Measurements from ENCODE around the gene GPR152. TPM values are rescaled to one million over a fixed set of nuclear protein-coding genes. Genes with fewer than 3 reads are reported as not detected.

Gene GPR152
- total RNA-seq, 4 donors from 2014 or later = not detected

DNA sequence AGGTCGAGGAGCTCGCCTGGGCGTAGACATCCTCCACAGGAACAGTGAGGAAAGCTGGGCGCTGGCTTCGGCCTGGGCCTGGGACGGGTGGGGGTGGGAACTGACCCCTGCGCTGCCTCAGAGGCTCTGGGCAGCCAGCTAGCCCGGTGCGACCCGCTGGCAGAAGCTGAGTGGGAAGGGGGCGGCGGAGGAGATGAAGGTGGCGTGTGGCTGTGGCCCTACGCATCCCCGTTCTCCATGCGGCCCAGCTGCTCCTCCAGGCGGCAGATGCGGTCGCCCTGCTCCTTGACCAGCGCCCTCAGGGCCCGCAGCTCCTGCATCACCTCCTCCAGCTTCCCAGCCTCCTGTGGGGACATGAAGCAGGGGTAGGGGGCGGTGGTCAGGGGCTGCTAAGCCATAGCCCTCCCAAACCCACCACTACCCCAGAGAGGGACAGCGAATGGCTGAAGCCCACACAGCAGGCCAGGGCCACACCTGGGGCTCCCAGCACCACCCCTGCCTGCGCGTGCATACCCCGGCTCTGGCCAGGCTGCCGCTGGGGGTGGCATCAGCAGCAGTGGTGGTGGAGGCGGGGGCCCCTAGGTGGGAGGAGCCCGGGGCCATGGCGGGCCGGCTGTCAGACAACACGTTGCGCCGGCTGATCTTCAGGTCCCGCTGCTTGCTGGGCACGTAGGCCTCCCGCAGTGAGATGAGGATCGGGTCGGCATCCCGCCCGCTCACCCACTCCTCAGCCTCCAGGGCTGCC lies 14.2 kb downstream of the GPR152 start:
- peaks cover 33 to 88% (median 46%) of the 10 kb centered on the region in 3 donors for H3K36me3 ChIP-seq
- WGBS, 2 donors = 80 to 100% methylated on average over 1 to 17 of the region's 41 CpGs
- intact Hi-C loops (cut with DNase I) = no loop called here

GRCh38 chr11:67437809-67438157 lies 14.7 kb downstream of the GPR152 start:
- Histone ChIP-seq H3K36me3 (peaks cover 39 to 94% (median 52%) of the 10 kb centered on the region in 3 donors), H3K4me3 (peak overlapping the region; percentile 8 to 58 (median 40))

More for the DNA sequence above, 14.2 kb downstream of the GPR152 start:
- H3K4me3 ChIP-seq = peak overlapping the region; percentile 8 to 58 (median 40)
- no peaks in the 10 kb centered on the region for H3K27me3 ChIP-seq
- TF ChIP-seq CTCF (IDR thresholded peaks at IDR 0.05) = no peak
- TF ChIP-seq POLR2A (IDR thresholded peaks at IDR 0.05) = peak in 2 of 4 donors; percentile 12 to 62
- H3K4me1 ChIP-seq = peaks cover 52 to 91% (median 56%) of the 10 kb centered on the region in 3 donors
- H3K9me3 ChIP-seq = no peaks in the 10 kb centered on the region
- no peak for DNase-seq
- peak overlapping the region; percentile 25 to 84 (median 66) for H3K27ac ChIP-seq

GRCh38 chr11:67437082-67437808 lies 15.3 kb downstream of the GPR152 start, which contains the start of gene PTPRCAP:
Gene PTPRCAP (minus strand): TSS chr11:67437682. CDS start chr11:67437619, 63 bp downstream.
- intact Hi-C loops (cut with DNase I) = no loop called here
- peak within 1 kb of the TSS; percentile 8 to 58 (median 40) for H3K4me3 ChIP-seq
- peaks cover 45 to 88% (median 56%) of the 10 kb centered on the region in 3 donors for H3K4me1 ChIP-seq
- H3K27me3 ChIP-seq = no peaks in the 10 kb centered on the region
- H3K36me3 ChIP-seq = peaks cover 44 to 98% (median 57%) of the 10 kb centered on the region in 3 donors
- no peaks in the 10 kb centered on the region for H3K9me3 ChIP-seq
- 70% methylated on average over 4 of the region's 26 CpGs; no CpG with 5 or more reads in 1 of the 2 donors for WGBS, 2 donors
- peak within 1 kb of the TSS; percentile 25 to 84 (median 60) for H3K27ac ChIP-seq
- no peak for DNase-seq
- TF ChIP-seq POLR2A (IDR thresholded peaks at IDR 0.05) (peak in 1 of 4 donors; percentile 21), CTCF (IDR thresholded peaks at IDR 0.05) (no peak)

More at GRCh38 chr11:67437809-67438157, 14.7 kb downstream of the GPR152 start:
- H3K27ac ChIP-seq = peak overlapping the region; percentile 25 to 84 (median 60)
- DNase-seq = no peak
- intact Hi-C loops (cut with DNase I) = no loop called here
- no peaks in the 10 kb centered on the region for H3K27me3 ChIP-seq
- no peaks in the 10 kb centered on the region for H3K9me3 ChIP-seq
- H3K4me1 ChIP-seq = peaks cover 50 to 92% (median 61%) of the 10 kb centered on the region in 3 donors
- 48 to 50% methylated on average over 1 to 2 of the region's 3 CpGs for WGBS, 2 donors
- no peak for TF ChIP-seq CTCF (IDR thresholded peaks at IDR 0.05)
- TF ChIP-seq POLR2A (IDR thresholded peaks at IDR 0.05) = no peak

DNA sequence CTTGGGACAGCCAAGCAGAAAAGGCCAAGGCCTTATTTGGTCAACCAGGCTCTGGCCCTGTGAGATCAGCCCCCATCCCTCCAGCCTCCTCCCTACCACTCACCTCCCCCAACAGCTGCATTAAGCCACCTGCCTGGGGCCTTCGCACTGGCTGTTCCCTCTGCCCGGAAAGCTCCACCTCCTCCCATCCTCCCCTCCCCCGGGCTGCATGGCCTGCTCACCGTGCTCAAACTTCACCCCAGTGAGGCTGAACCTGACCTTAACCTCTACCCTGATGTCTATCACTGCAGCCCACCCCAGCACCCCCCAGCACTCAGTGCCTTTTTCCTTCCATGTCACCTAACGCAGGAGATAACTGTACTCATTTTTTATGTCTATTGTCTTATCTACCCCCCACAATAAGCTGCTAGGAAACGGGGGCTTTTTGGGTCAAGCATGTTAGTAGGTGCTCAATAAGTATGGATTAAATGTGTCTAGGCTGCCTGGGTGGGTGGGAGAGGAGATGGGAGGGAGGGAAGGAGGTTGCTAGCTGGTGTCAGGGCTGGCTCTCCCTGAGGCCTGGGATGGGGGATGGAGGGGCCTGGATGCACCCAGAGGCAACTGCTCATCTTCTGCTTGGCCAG lies 16.0 kb downstream of the GPR152 start:
- Histone ChIP-seq H3K27ac (peak overlapping the region; percentile 40 to 84 (median 64)), H3K4me1 (peaks cover 42 to 87% (median 49%) of the 10 kb centered on the region in 3 donors), H3K4me3 (peak overlapping the region in 3 of 4 donors; percentile 39 to 58 (median 41)), H3K9me3 (no peaks in the 10 kb centered on the region), H3K27me3 (no peaks in the 10 kb centered on the region), H3K36me3 (peaks cover 48 to 98% (median 61%) of the 10 kb centered on the region in 3 donors)
- 41 to 42% methylated on average over 6 of the region's 6 CpGs for WGBS, 2 donors
- DNase-seq = no peak
- no peak for TF ChIP-seq CTCF (IDR thresholded peaks at IDR 0.05)
- TF ChIP-seq POLR2A (IDR thresholded peaks at IDR 0.05) = no peak
- intact Hi-C loops (cut with DNase I) = no loop called here
